Bronchial epithelial cell (primary cell): ENCODE data around the gene FUT6. TPM values are rescaled to one million over a fixed set of nuclear protein-coding genes. Genes with fewer than 3 reads are reported as not detected.
"Not testable (repeated sequence)": the region's sequence is repeated elsewhere in the genome, so short reads cannot be mapped to it uniquely, and the experiment has no call there.

Experiments used
- DNase-seq: peaks from one replicate; pipeline ENCODE4 v3.0.0-alpha.2; 2010; ENCODE audit warnings: low read depth
- FAIRE-seq: peaks from 2 replicates; lab custom pipeline; 2011; peaks lifted over from hg19 to GRCh38; lab: Jason Lieb, UNC
- H3K27me3 ChIP-seq: 2 replicates; pipeline ENCODE4 v1.5.1; 2011; ENCODE audit warnings: low read length; ENCODE audit not compliant: control insufficient read depth, insufficient read depth
- H3K36me3 ChIP-seq: 2 replicates; pipeline ENCODE4 v1.5.1; 2011; ENCODE audit warnings: low read length; ENCODE audit not compliant: control insufficient read depth, insufficient read depth
- H3K4me3 ChIP-seq: 2 replicates; pipeline ENCODE4 v1.5.1; 2011; ENCODE audit warnings: mild to moderate bottlenecking, low read depth, low read length, control low read depth
- CTCF ChIP-seq: IDR thresholded peaks from 2 replicates; pipeline ENCODE4 v1.5.1; 2011; ENCODE audit warnings: mild to moderate bottlenecking, moderate library complexity, low read length, control low read depth, inconsistent platforms; ENCODE audit not compliant: insufficient read depth, severe bottlenecking
- total RNA-seq: library from RNA; depleted of rRNA; stranded (reverse); fragments of >200 nt; gene quantifications from 2 replicates; pipeline ENCODE4 v1.2.1, GENCODE V29; 2014

The FUT6 gene
- total RNA-seq, 1 donor from 2014 or later = 2.1 TPM

- peaks cover 36% of the 10 kb centered on the region for H3K36me3 ChIP-seq
Measured at GRCh38 chr19:5786593-5787408, 52.7 kb downstream of the FUT6 start.

GRCh38 chr19:5785423-5785822 lies 54.1 kb downstream of the FUT6 start:
- DNase-seq = no peak
- TF ChIP-seq CTCF = no peak
- FAIRE-seq = no peak
- H3K4me3 ChIP-seq = no peak overlapping the region
- peaks cover 36% of the 10 kb centered on the region for H3K36me3 ChIP-seq
- no peaks in the 10 kb centered on the region for H3K27me3 ChIP-seq

More at GRCh38 chr19:5786593-5787408, 52.7 kb downstream of the FUT6 start:
- no peak overlapping the region for H3K4me3 ChIP-seq
- DNase-seq (no peak), FAIRE-seq (no peak)
- TF ChIP-seq CTCF = no peak
- H3K27me3 ChIP-seq = no peaks in the 10 kb centered on the region

- Histone ChIP-seq H3K4me3 (no peak within 1 kb of the TSS), H3K27me3 (no peaks in the 10 kb centered on the region), H3K36me3 (peaks cover 35% of the 10 kb centered on the region)
- TF ChIP-seq CTCF = no peak
- no peak for FAIRE-seq
- DNase-seq = no peak
Measured at GRCh38 chr19:5784581-5785147, 54.8 kb downstream of the FUT6 start, which contains the start of gene PRR22. Gene PRR22, minus strand, starts transcription at chr19:5784746. Its CDS starts 86 bp downstream, at chr19:5784660.

- Histone ChIP-seq H3K4me3 (no peak overlapping the region), H3K27me3 (no peaks in the 10 kb centered on the region), H3K36me3 (peaks cover 26% of the 10 kb centered on the region)
- TF ChIP-seq CTCF = no peak
- FAIRE-seq = no peak
- no peak for DNase-seq
Measured at GRCh38 chr19:5782945-5783919, 56.3 kb downstream of the FUT6 start.

- TF ChIP-seq CTCF = no peak
- FAIRE-seq (no peak), DNase-seq (no peak)
- peaks cover 19% of the 10 kb centered on the region for H3K36me3 ChIP-seq
- H3K4me3 ChIP-seq = no peak overlapping the region
- H3K27me3 ChIP-seq = no peaks in the 10 kb centered on the region
Measured at GRCh38 chr19:5782322-5782721, 57.2 kb downstream of the FUT6 start.

GRCh38 chr19:5780916-5781315 lies 58.6 kb downstream of the FUT6 start:
- not testable (repeated sequence) for H3K36me3 ChIP-seq, DNase-seq, H3K4me3 ChIP-seq, H3K27me3 ChIP-seq, FAIRE-seq
